HCT116 (cell line): Measurements from ENCODE around the gene FXYD2. TPM values are rescaled to one million over a fixed set of nuclear protein-coding genes. Genes with fewer than 3 reads are reported as not detected.

Source experiments
- ATAC-seq: fragments of 200-7000 bp; cut with Tn5 transposase; 2 replicates; pipeline ENCODE4 v1.9.1; 2020; ENCODE audit warnings: mild to moderate bottlenecking, moderate library complexity
- BruUV-seq: library from RNA; stranded (reverse); fragments of 400-500 nt; replicated peaks from 2 replicates; lab custom pipeline; 2021; lab: Mats Ljungman, UMichigan
- CTCF ChIA-PET: fragments of 300-600 bp; sonication (Branson Sonifier 250); formaldehyde crosslinking; loops from one replicate; lab custom pipeline; 2021; ENCODE audit warnings: antibody characterized with exemption; lab: Charles Lee
- POLR2A ChIA-PET: fragments of 300-600, 350-600 bp; sonication (Branson Sonifier 250); formaldehyde crosslinking; loops from one replicate; lab custom pipeline; 2021; ENCODE audit warnings: antibody characterized with exemption; lab: Charles Lee
- RAD21 ChIA-PET, 2 experiments: fragments of 300-600 bp; sonication (Branson Sonifier 250); formaldehyde crosslinking; loops; one replicate each; lab custom pipeline; 2023; ENCODE audit warnings: low total read pairs in 2 of 2; ENCODE audit not compliant: uncharacterized antibody in 2 of 2, unreplicated experiment in 2 of 2, low non-redundant PET in 1 of 2; lab: Charles Lee
- DNase-seq: peaks from one replicate; pipeline ENCODE4 v3.0.0-alpha.2; 2010; ENCODE audit warnings: low read depth, low spot score
- H2AFZ ChIP-seq: fragments of 200-600 bp; shearing (Covaris generic), sonication (generic); 2 replicates; pipeline ENCODE4 v1.6.1; 2017; ENCODE audit warnings: low read depth, mixed run types, mixed read lengths, antibody characterized with exemption, low read length; ENCODE audit not compliant: poor library complexity, severe bottlenecking
- H3K27ac ChIP-seq: 2 replicates; pipeline ENCODE4 v1.5.1; 2012; ENCODE audit warnings: low read depth, low read length
- H3K27me3 ChIP-seq: fragments of 200-600 bp; sonication (generic); 2 replicates; pipeline ENCODE4 v1.6.1; 2016; ENCODE audit warnings: mixed run types, low read length, mixed read lengths; ENCODE audit not compliant: insufficient read depth
- H3K36me3 ChIP-seq, 2 experiments: fragments of 200-500 bp in 1 of 2; fragments of 200-600 bp in 1 of 2; sonication (Bioruptor generic) in 1 of 2; sonication (generic) in 1 of 2; 2 replicates each; pipeline versions ENCODE4 v1.5.1 to v1.6.1; 2014 to 2016; ENCODE audit warnings: low read length in 2 of 2, inconsistent platforms in 1 of 2, mixed read lengths in 1 of 2, mixed run types in 1 of 2; ENCODE audit not compliant: insufficient read depth in 2 of 2, control insufficient read depth in 1 of 2
- H3K4me1 ChIP-seq, 2 experiments: fragments of 200-600 bp in 1 of 2; sonication (generic) in 1 of 2; 2 replicates each; pipeline versions ENCODE4 v1.5.1 to v1.6.1; 2012 to 2017; ENCODE audit warnings: low read length in 2 of 2, inconsistent platforms in 1 of 2, mild to moderate bottlenecking in 1 of 2, mixed read lengths in 1 of 2, mixed run types in 1 of 2, moderate library complexity in 1 of 2; ENCODE audit not compliant: insufficient read depth in 2 of 2, control insufficient read depth in 1 of 2
- H3K4me2 ChIP-seq: fragments of 200-600 bp; sonication (generic); 2 replicates; pipeline ENCODE4 v1.6.1; 2017; ENCODE audit warnings: mixed run types, low read length, mixed read lengths
- H3K4me3 ChIP-seq, 2 experiments: fragments of 200-600 bp in 1 of 2; sonication (generic) in 1 of 2; replicated peaks in 1 of 2; 2 replicates each; pipeline ENCODE4 v1.5.1; 2011 to 2016; ENCODE audit warnings: low read length in 2 of 2, control low read depth in 1 of 2, low read depth in 1 of 2, mild to moderate bottlenecking in 1 of 2, mixed read lengths in 1 of 2, mixed run types in 1 of 2
- H3K79me2 ChIP-seq: fragments of 200-600 bp; sonication (generic); 2 replicates; pipeline ENCODE4 v1.6.1; 2017; ENCODE audit warnings: mild to moderate bottlenecking, mixed run types, low read length, moderate library complexity, mixed read lengths; ENCODE audit not compliant: insufficient read depth
- H3K9ac ChIP-seq: fragments of 200-600 bp; sonication (generic); 2 replicates; pipeline ENCODE4 v1.6.1; 2016; ENCODE audit warnings: low read length, mixed read lengths
- H3K9me2 ChIP-seq: fragments of 200-600 bp; sonication (generic), shearing (Covaris generic); 2 replicates; pipeline ENCODE4 v1.6.1; 2017; ENCODE audit warnings: mixed run types, mild to moderate bottlenecking, moderate library complexity; ENCODE audit not compliant: insufficient read depth
- H3K9me3 ChIP-seq, 2 experiments: fragments of 200-500 bp in 1 of 2; fragments of 200-600 bp in 1 of 2; sonication (Bioruptor generic) in 1 of 2; sonication (generic) in 1 of 2; 2 replicates each; pipeline ENCODE4 v1.6.1; 2014 to 2017; ENCODE audit warnings: low read length in 2 of 2, mixed read lengths in 2 of 2, inconsistent platforms in 1 of 2, low read depth in 1 of 2, mild to moderate bottlenecking in 1 of 2, mixed run types in 1 of 2, moderate library complexity in 1 of 2; ENCODE audit not compliant: control insufficient read depth in 1 of 2, insufficient read depth in 1 of 2
- H4K20me1 ChIP-seq: fragments of 200-600 bp; sonication (generic), shearing (Covaris generic); 2 replicates; pipeline ENCODE4 v1.6.1; 2017; ENCODE audit warnings: mixed run types, mild to moderate bottlenecking, moderate library complexity; ENCODE audit not compliant: insufficient read depth
- CEBPB ChIP-seq: IDR thresholded peaks from 2 replicates; pipeline ENCODE4 v1.6.1; 2012; ENCODE audit warnings: low read depth
- CTCF ChIP-seq, 3 experiments: fragments of 200-600 bp in 1 of 3; sonication (generic) in 1 of 3; IDR thresholded peaks in 2 of 3; conservative IDR thresholded peaks in 1 of 3; 2 replicates each; pipeline ENCODE4 v1.5.1; 2012 to 2017; ENCODE audit warnings: low read depth in 2 of 3, low read length in 2 of 3, antibody characterized with exemption in 1 of 3, borderline replicate concordance in 1 of 3, control low read depth in 1 of 3, mild to moderate bottlenecking in 1 of 3, mixed read lengths in 1 of 3, mixed run types in 1 of 3, moderate library complexity in 1 of 3; ENCODE audit not compliant: insufficient read depth in 1 of 3
- EGR1 ChIP-seq: IDR thresholded peaks from 2 replicates; pipeline ENCODE4 v1.6.1; 2012; ENCODE audit warnings: low read depth
- ELF1 ChIP-seq: IDR thresholded peaks from 2 replicates; pipeline ENCODE4 v1.6.1; 2012; ENCODE audit warnings: low read depth, borderline replicate concordance
- EZH2phosphoT487 ChIP-seq: fragments of 200-600 bp; IDR thresholded peaks from 2 replicates; pipeline ENCODE4 v1.6.1; 2018; ENCODE audit warnings: antibody characterized with exemption, borderline replicate concordance
- MAX ChIP-seq: IDR thresholded peaks from 2 replicates; pipeline ENCODE4 v1.6.1; 2012
- POLR2A ChIP-seq: IDR thresholded peaks from 2 replicates; pipeline ENCODE4 v1.7.0; 2011; ENCODE audit warnings: borderline replicate concordance; ENCODE audit not compliant: insufficient read depth, insufficient read length; ENCODE audit errors: extremely low read depth
- POLR2AphosphoS5 ChIP-seq: IDR thresholded peaks from 2 replicates; pipeline ENCODE4 v1.6.1; 2011; ENCODE audit warnings: mild to moderate bottlenecking, low read depth, low read length, moderate library complexity
- SIN3A ChIP-seq: IDR thresholded peaks from 2 replicates; pipeline ENCODE4 v1.6.1; 2012; ENCODE audit warnings: low read depth
- SP1 ChIP-seq: IDR thresholded peaks from 2 replicates; pipeline ENCODE4 v1.6.1; 2012; ENCODE audit warnings: low read depth
- SRF ChIP-seq: IDR thresholded peaks from 2 replicates; pipeline ENCODE4 v1.6.1; 2012; ENCODE audit warnings: low read depth
- YY1 ChIP-seq: IDR thresholded peaks from 2 replicates; pipeline ENCODE4 v1.6.1; 2011; ENCODE audit warnings: low read length, low read depth, moderate library complexity, mild to moderate bottlenecking; ENCODE audit not compliant: insufficient replicate concordance; ENCODE audit errors: extremely low read depth
- ZFX ChIP-seq: fragments of 450-650 bp; IDR thresholded peaks from 2 replicates; pipeline ENCODE4 v1.6.1; 2017
- ZNF274 ChIP-seq: fragments of 200-500 bp; sonication (Bioruptor generic); IDR thresholded peaks from 2 replicates; pipeline ENCODE4 v1.6.1; 2014; ENCODE audit warnings: mild to moderate bottlenecking, low read depth, low read length, inconsistent platforms
- intact Hi-C: fragments of 100-400 bp; cut with micrococcal nuclease; formaldehyde crosslinking; loops from 2 replicates; pipeline ENCODE4 v1.10.0; 2022
- total RNA-seq: library from RNA; stranded (reverse); gene quantifications from one replicate; pipeline ENCODE4 v1.2.1, GENCODE V29; 2021; ENCODE audit not compliant: unreplicated experiment
- TF ChIP-seq, protein P1 (sequence below): IDR thresholded peaks from 2 replicates; pipeline ENCODE4 v1.6.1; 2011; ENCODE audit warnings: mild to moderate bottlenecking, low read length, moderate library complexity; ENCODE audit not compliant: insufficient replicate concordance; ENCODE audit errors: extremely low read depth
- TF ChIP-seq, protein P2 (sequence below): IDR thresholded peaks from 2 replicates; pipeline ENCODE4 v1.6.1; 2012

FXYD2 gene
- total RNA-seq, 1 experiment from 2014 or later: 0.52 TPM

DNA sequence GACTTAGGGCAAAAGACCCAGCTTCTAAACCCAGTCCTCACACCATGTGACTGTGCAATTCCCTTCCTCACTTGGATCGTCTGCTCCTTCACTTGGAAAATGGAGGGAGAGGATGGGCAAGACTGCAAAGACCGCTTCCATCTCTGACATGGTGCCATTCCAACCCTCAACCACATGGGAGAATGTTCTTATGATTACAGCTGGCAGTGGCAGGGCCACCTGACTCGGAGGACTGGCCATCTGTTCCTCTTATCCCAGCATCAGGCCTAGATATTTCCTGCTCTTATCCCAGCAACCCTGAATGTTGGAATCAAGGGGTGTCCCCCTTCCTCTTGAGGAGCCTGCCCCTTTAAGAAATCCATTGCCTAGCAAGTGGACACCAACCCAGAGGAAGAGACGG is 42.9 kb downstream of the FXYD2 start:
- no peaks in the 10 kb centered on the region for H3K9me3 ChIP-seq
- H3K27me3 ChIP-seq: peaks cover 90% of the 10 kb centered on the region
- H3K79me2 ChIP-seq: no peaks in the 10 kb centered on the region
- H3K4me2 ChIP-seq: no peak overlapping the region
- H4K20me1 ChIP-seq: no peaks in the 10 kb centered on the region
- H3K9ac ChIP-seq: no peak overlapping the region
- RAD21 ChIA-PET: no interaction called here
- H3K4me3 ChIP-seq: no peak overlapping the region
- intact Hi-C loops: no loop called here
- TF ChIP-seq POLR2A (no peak), ELF1 (no peak), YY1 (no peak)
- no peak overlapping the region for H3K27ac ChIP-seq
- H3K9me2 ChIP-seq: no peaks in the 10 kb centered on the region
- no peaks in the 10 kb centered on the region for H3K36me3 ChIP-seq
- ATAC-seq: no peak
- no TSS peak for BruUV-seq
- no peaks in the 10 kb centered on the region for H3K4me1 ChIP-seq
- no peak for DNase-seq
- H2AFZ ChIP-seq: no peak overlapping the region
- CTCF ChIA-PET: no interaction called here
- POLR2A ChIA-PET: no interaction called here

DNA sequence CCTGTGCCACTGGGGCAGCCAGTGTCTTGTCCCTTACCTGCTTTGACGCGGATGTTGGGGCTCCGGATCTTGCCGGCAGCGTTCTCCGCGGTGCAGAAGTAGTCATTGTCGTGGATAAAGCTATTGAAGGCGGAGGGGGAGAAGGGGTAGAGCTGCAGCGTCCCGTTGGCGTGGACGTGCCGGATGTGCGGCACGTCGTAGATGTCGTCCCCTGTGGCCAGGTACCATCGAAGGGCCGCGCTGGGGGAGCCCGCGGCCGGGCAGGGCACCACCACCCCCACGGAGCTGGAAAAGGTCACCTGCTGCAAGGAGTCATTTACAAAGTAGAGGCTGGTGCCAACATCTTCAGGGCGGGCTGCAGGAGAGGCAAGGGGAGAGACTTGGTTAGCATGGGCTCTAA is 44.1 kb downstream of the FXYD2 start:
- no peaks in the 10 kb centered on the region for H3K9me2 ChIP-seq
- H3K4me1 ChIP-seq: no peaks in the 10 kb centered on the region
- ChIA-PET CTCF (no interaction called here), POLR2A (no interaction called here), RAD21 (no interaction called here)
- no peaks in the 10 kb centered on the region for H3K79me2 ChIP-seq
- H3K27me3 ChIP-seq: peaks cover 90% of the 10 kb centered on the region
- ATAC-seq (no peak), DNase-seq (no peak)
- no peak overlapping the region for H3K27ac ChIP-seq
- no peaks in the 10 kb centered on the region for H3K9me3 ChIP-seq
- H3K4me2 ChIP-seq: no peak overlapping the region
- H3K9ac ChIP-seq: no peak overlapping the region
- intact Hi-C loops: no loop called here
- no TSS peak for BruUV-seq
- no peaks in the 10 kb centered on the region for H3K36me3 ChIP-seq
- no peak overlapping the region for H2AFZ ChIP-seq
- H4K20me1 ChIP-seq: no peaks in the 10 kb centered on the region
- no peak overlapping the region for H3K4me3 ChIP-seq
- TF ChIP-seq CEBPB (no peak), ZNF274 (no peak), POLR2A (no peak), SIN3A (no peak), ELF1 (no peak), EGR1 (no peak), SRF (no peak), POLR2AphosphoS5 (no peak), YY1 (no peak), SP1 (no peak), MAX (no peak), EZH2phosphoT487 (no peak), CTCF (IDR thresholded peaks at IDR 0.05 in 2 of 3, conservative IDR thresholded peaks at IDR 0.05 in 1 of 3; ENCODE audit: borderline replicate concordance in 1 of 3, insufficient read depth in 1 of 3, low read depth in 2 of 3, low read length in 2 of 3) (no peak), ZFX (no peak)
- TF ChIP-seq, protein P1, sequence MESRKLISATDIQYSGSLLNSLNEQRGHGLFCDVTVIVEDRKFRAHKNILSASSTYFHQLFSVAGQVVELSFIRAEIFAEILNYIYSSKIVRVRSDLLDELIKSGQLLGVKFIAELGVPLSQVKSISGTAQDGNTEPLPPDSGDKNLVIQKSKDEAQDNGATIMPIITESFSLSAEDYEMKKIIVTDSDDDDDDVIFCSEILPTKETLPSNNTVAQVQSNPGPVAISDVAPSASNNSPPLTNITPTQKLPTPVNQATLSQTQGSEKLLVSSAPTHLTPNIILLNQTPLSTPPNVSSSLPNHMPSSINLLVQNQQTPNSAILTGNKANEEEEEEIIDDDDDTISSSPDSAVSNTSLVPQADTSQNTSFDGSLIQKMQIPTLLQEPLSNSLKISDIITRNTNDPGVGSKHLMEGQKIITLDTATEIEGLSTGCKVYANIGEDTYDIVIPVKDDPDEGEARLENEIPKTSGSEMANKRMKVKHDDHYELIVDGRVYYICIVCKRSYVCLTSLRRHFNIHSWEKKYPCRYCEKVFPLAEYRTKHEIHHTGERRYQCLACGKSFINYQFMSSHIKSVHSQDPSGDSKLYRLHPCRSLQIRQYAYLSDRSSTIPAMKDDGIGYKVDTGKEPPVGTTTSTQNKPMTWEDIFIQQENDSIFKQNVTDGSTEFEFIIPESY: no peak
- TF ChIP-seq, protein P2, sequence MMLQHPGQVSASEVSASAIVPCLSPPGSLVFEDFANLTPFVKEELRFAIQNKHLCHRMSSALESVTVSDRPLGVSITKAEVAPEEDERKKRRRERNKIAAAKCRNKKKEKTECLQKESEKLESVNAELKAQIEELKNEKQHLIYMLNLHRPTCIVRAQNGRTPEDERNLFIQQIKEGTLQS: no peak
